PC-9 (cell line): ENCODE measurements around the gene PGAP3. TPM values are rescaled to one million over a fixed set of nuclear protein-coding genes. Genes with fewer than 3 reads are reported as not detected.

Experiments used
- BruUV-seq: library from RNA; stranded (reverse); fragments of 400-500 nt; replicated peaks from 2 replicates; lab custom pipeline; 2021; lab: Mats Ljungman, UMichigan
- CTCF ChIA-PET: fragments of 300-600 bp; sonication (Branson Sonifier 250); formaldehyde crosslinking; loops from one replicate; lab custom pipeline; 2022; ENCODE audit warnings: antibody characterized with exemption; lab: Charles Lee
- POLR2A ChIA-PET: fragments of 300-600 bp; sonication (Branson Sonifier 250); formaldehyde crosslinking; loops from one replicate; lab custom pipeline; 2022; ENCODE audit warnings: antibody characterized with exemption; ENCODE audit not compliant: unreplicated experiment; lab: Charles Lee
- DNase-seq, 2 experiments: peaks; one replicate each; pipeline versions ENCODE4 v3.0.0 to v3.0.0-alpha.2; 2015 to 2022; ENCODE audit warnings: mixed read lengths in 1 of 2
- H2AFZ ChIP-seq: fragments of 200-600 bp; sonication (generic); 2 replicates; pipeline ENCODE4 v1.8.1; 2017; ENCODE audit warnings: antibody characterized with exemption
- H3F3A ChIP-seq: fragments of 200-600 bp; sonication (generic); 2 replicates; pipeline ENCODE4 v1.8.1; 2017; ENCODE audit warnings: antibody characterized with exemption, mild to moderate bottlenecking, low read depth; ENCODE audit not compliant: insufficient read depth
- H3K27ac ChIP-seq: fragments of 200-600 bp; sonication (generic); 2 replicates; pipeline ENCODE4 v1.6.1; 2016; ENCODE audit warnings: mixed run types
- H3K27me3 ChIP-seq: fragments of 200-600 bp; sonication (generic); 2 replicates; pipeline ENCODE4 v1.6.1; 2016; ENCODE audit warnings: low read depth, mixed run types; ENCODE audit not compliant: insufficient read depth
- H3K36me3 ChIP-seq: fragments of 200-600 bp; sonication (generic); 2 replicates; pipeline ENCODE4 v1.6.1; 2016; ENCODE audit warnings: low read depth, mixed run types
- H3K4me1 ChIP-seq: fragments of 200-600 bp; sonication (generic); replicated peaks from 2 replicates; pipeline ENCODE4 v1.6.1; 2016; ENCODE audit warnings: mixed run types; ENCODE audit not compliant: insufficient read depth
- H3K4me2 ChIP-seq: fragments of 200-600 bp; sonication (generic); 2 replicates; pipeline ENCODE4 v1.6.1; 2017; ENCODE audit warnings: mixed run types
- H3K4me3 ChIP-seq: fragments of 200-600 bp; sonication (generic); 2 replicates; pipeline ENCODE4 v1.6.1; 2016; ENCODE audit warnings: mixed run types
- H3K79me2 ChIP-seq: fragments of 200-600 bp; sonication (generic); 2 replicates; pipeline ENCODE4 v1.6.1; 2017; ENCODE audit warnings: low read depth, mixed run types
- H3K9me2 ChIP-seq: fragments of 200-600 bp; sonication (generic); 2 replicates; pipeline ENCODE4 v1.8.1; 2017; ENCODE audit warnings: mild to moderate bottlenecking; ENCODE audit not compliant: insufficient read depth
- H3K9me3 ChIP-seq: fragments of 200-600 bp; sonication (generic); 2 replicates; pipeline ENCODE4 v1.8.1; 2016; ENCODE audit warnings: low read depth; ENCODE audit not compliant: insufficient read depth
- H4K20me1 ChIP-seq: fragments of 200-600 bp; sonication (generic); 2 replicates; pipeline ENCODE4 v1.8.1; 2017; ENCODE audit not compliant: insufficient read depth
- EZH2 ChIP-seq: fragments of 200-600 bp; sonication (generic); IDR thresholded peaks from 2 replicates; pipeline ENCODE4 v1.8.0; 2017; ENCODE audit warnings: antibody characterized with exemption, low read depth
- intact Hi-C: fragments of 100-400 bp; cut with micrococcal nuclease; formaldehyde crosslinking; loops from one replicate; pipeline ENCODE4 v1.10.0; 2022; ENCODE audit not compliant: unreplicated experiment
- total RNA-seq: library from RNA; stranded (reverse); gene quantifications from 2 replicates; pipeline ENCODE4 v1.2.3, GENCODE V29; 2021
- TF ChIP-seq, protein P1 (sequence below): fragments of 200-600 bp; sonication (generic); conservative IDR thresholded peaks from 2 replicates; pipeline ENCODE4 v1.6.1; 2017; ENCODE audit warnings: mixed run types, antibody characterized with exemption, mild to moderate bottlenecking, moderate library complexity

The PGAP3 gene
- total RNA-seq, 1 experiment from 2014 or later = 15.0 TPM

DNA sequence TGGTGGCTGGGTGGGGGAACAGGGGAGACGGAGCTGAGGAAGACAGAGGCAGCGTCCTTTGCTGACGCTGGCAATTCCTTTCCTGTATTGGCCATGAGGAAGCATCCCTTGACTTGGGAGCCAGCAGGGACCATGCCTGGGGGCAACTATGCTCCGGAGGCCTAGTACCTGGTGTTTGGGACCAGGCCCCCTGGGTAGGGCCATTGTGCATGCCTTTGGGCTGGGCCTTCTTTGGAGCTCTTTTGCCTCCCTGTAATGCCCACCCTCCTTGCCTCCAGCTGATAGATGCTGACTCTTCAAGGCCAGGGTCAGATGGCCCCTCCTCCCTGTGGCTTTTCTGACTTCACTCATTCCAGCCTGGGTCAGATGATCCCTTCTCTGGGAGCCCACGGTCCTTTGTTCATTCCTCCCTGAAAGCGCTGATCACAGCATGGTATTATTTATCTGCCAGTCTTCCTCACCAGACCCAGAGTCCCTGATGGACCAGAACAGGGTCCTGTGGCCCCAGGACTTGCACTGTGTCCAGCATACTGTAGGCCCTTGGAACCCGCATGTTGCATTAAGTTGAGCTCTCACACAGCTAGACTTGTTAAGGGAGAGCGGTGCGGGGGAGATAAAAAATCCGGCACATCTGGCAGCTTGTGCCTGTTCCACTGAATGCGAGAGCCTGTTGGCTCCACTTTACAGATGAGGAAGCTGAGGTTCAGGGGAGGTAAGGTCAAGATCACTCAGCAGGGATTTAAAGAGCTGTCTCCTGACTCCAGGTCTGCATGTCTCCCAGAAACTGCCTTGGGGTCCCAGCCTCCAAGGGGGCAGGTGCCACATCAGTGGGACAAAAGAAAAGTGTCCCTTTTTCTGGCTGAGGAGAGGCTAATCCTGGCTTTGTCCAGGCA is 48.0 kb downstream of the PGAP3 start:
- Histone ChIP-seq H3K9me3 (no peaks in the 10 kb centered on the region), H3K4me2 (no peak overlapping the region), H3K79me2 (peaks cover 61% of the 10 kb centered on the region), H3K4me3 (no peak overlapping the region), H3K4me1 (peaks cover 18% of the 10 kb centered on the region), H2AFZ (no peak overlapping the region), H3K27ac (no peak overlapping the region), H3F3A (no peaks in the 10 kb centered on the region; the same call in 1 of the 2 replicates), H3K27me3 (no peaks in the 10 kb centered on the region), H3K36me3 (no peaks in the 10 kb centered on the region), H3K9me2 (no peaks in the 10 kb centered on the region), H4K20me1 (peaks cover 10% of the 10 kb centered on the region)
- no peak for TF ChIP-seq EZH2
- TF ChIP-seq, protein P1, sequence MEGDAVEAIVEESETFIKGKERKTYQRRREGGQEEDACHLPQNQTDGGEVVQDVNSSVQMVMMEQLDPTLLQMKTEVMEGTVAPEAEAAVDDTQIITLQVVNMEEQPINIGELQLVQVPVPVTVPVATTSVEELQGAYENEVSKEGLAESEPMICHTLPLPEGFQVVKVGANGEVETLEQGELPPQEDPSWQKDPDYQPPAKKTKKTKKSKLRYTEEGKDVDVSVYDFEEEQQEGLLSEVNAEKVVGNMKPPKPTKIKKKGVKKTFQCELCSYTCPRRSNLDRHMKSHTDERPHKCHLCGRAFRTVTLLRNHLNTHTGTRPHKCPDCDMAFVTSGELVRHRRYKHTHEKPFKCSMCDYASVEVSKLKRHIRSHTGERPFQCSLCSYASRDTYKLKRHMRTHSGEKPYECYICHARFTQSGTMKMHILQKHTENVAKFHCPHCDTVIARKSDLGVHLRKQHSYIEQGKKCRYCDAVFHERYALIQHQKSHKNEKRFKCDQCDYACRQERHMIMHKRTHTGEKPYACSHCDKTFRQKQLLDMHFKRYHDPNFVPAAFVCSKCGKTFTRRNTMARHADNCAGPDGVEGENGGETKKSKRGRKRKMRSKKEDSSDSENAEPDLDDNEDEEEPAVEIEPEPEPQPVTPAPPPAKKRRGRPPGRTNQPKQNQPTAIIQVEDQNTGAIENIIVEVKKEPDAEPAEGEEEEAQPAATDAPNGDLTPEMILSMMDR = no peak
- no TSS peak for BruUV-seq
- intact Hi-C loops = no loop called here
- CTCF ChIA-PET = interaction anchor here (0.5 kb wide), 1 partner anchor 90 kb away, joined by 8 read pairs; no protein-coding TSS in a partner anchor
- POLR2A ChIA-PET = no interaction called here
- DNase-seq = no peak

DNA sequence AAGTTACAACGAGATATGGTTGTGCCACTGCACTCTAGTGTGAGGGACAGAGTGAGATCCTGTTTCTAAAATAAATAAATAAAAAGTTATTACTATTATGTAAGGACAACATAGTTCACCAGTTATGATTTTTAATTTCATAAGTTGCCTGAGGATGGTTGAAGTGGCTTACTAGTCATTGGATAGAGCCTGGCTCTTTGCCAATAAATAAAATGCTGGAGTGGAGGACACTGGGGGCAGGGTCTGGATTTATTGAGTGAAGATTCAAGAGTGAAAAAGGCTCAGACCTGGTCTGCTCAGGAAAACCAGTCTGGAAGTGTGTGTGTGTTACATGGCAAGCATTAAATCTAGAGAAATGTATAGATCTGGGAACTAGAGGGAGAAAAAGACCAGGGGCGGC is 48.8 kb downstream of the PGAP3 start:
- POLR2A ChIA-PET = no interaction called here

GRCh38 chr17:39638317-39638716 is 49.5 kb downstream of the PGAP3 start:
- H3K9me2 ChIP-seq = no peaks in the 10 kb centered on the region
- no peaks in the 10 kb centered on the region; the same call in 1 of the 2 replicates for H4K20me1 ChIP-seq
- ChIA-PET CTCF (no interaction called here), POLR2A (no interaction called here)
- H3K9me3 ChIP-seq = no peaks in the 10 kb centered on the region
- TF ChIP-seq, protein P1 = no peak
- TF ChIP-seq EZH2 = no peak
- H3F3A ChIP-seq = no peaks in the 10 kb centered on the region; the same call in 1 of the 2 replicates
- no peak overlapping the region for H3K27ac ChIP-seq
- no peak overlapping the region for H2AFZ ChIP-seq
- no peaks in the 10 kb centered on the region for H3K36me3 ChIP-seq
- intact Hi-C loops = no loop called here
- H3K79me2 ChIP-seq = peaks cover 48% of the 10 kb centered on the region
- BruUV-seq = no TSS peak
- no peaks in the 10 kb centered on the region for H3K27me3 ChIP-seq
- H3K4me1 ChIP-seq = peaks cover 18% of the 10 kb centered on the region
- DNase-seq = no peak
- peak overlapping the region; percentile 100 for H3K4me2 ChIP-seq
- H3K4me3 ChIP-seq = peak overlapping the region; percentile 98; the same call in 1 of the 2 replicates

More for the DNA sequence above, 48.8 kb downstream of the PGAP3 start:
- H4K20me1 ChIP-seq = peaks cover 2% of the 10 kb centered on the region
- H3F3A ChIP-seq = no peaks in the 10 kb centered on the region; the same call in 1 of the 2 replicates
- no peaks in the 10 kb centered on the region for H3K9me2 ChIP-seq
- H3K27ac ChIP-seq = no peak overlapping the region
- H3K27me3 ChIP-seq = no peaks in the 10 kb centered on the region
- no peak overlapping the region for H3K4me2 ChIP-seq
- no peak for DNase-seq
- no TSS peak for BruUV-seq
- TF ChIP-seq EZH2 = no peak
- TF ChIP-seq, protein P1 = no peak
- no peaks in the 10 kb centered on the region for H3K36me3 ChIP-seq
- intact Hi-C loops = no loop called here
- peaks cover 18% of the 10 kb centered on the region for H3K4me1 ChIP-seq
- no peak overlapping the region for H3K4me3 ChIP-seq
- H3K79me2 ChIP-seq = peaks cover 54% of the 10 kb centered on the region
- no peaks in the 10 kb centered on the region for H3K9me3 ChIP-seq
- no peak overlapping the region for H2AFZ ChIP-seq
- CTCF ChIA-PET = no interaction called here
